ENCODE data around the gene PXN. TPM values are rescaled to one million over a fixed set of nuclear protein-coding genes. Genes with fewer than 3 reads are reported as not detected.
A peak's percentile ranks its signal among the peaks of the same experiment; 100 is the strongest.

PXN gene
- polyA plus RNA-seq, 2 of the 4 experiments (the other 2 are of a cell fraction) = 40.1 to 97.0 TPM

DNA sequence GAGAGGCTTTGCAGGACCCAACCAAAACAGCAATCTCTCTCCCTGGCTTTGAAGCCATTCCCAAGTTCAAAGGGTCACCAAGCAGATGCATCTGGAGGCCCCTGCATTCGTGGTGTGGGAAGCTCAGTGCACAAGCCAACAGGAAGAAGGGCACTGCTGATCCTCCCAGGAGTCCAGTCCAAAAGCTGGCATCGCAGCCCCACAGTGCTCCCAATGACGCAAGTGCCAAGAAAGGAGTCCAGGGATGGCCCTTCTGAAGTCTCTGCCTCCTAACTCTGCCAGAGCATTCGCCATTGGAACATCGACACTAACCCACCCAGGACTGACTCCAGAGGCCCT, 25.1 kb downstream of the PXN start:
- ATAC-seq (no peak), DNase-seq (ENCODE audit: low read depth in 1 of 2, low spot score in 1 of 2) (no peak), FAIRE-seq (no peak)
- Histone ChIP-seq H3K9me3 (no peaks in the 10 kb centered on the region), H3K4me2 (no peak overlapping the region), H3K4me1 (peaks cover 82% of the 10 kb centered on the region), H3K27ac (peak overlapping the region in 1 of 2 experiments; percentile 9; a peak in 2 of 6 replicates), H3K4me3 (no peak overlapping the region)
- TF ChIP-seq, protein P1, sequence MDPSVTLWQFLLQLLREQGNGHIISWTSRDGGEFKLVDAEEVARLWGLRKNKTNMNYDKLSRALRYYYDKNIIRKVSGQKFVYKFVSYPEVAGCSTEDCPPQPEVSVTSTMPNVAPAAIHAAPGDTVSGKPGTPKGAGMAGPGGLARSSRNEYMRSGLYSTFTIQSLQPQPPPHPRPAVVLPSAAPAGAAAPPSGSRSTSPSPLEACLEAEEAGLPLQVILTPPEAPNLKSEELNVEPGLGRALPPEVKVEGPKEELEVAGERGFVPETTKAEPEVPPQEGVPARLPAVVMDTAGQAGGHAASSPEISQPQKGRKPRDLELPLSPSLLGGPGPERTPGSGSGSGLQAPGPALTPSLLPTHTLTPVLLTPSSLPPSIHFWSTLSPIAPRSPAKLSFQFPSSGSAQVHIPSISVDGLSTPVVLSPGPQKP (IDR thresholded peaks at IDR 0.05; ENCODE audit: low read depth, low read length) = no peak
- no peak for TF ChIP-seq SREBF2 (IDR thresholded peaks at IDR 0.05)
- no peak for TF ChIP-seq NR3C1 (IDR thresholded peaks at IDR 0.05)
- TF ChIP-seq, protein P2, sequence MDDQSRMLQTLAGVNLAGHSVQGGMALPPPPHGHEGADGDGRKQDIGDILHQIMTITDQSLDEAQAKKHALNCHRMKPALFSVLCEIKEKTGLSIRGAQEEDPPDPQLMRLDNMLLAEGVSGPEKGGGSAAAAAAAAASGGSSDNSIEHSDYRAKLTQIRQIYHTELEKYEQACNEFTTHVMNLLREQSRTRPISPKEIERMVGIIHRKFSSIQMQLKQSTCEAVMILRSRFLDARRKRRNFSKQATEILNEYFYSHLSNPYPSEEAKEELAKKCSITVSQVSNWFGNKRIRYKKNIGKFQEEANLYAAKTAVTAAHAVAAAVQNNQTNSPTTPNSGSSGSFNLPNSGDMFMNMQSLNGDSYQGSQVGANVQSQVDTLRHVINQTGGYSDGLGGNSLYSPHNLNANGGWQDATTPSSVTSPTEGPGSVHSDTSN (IDR thresholded peaks at IDR 0.05) = no peak
- no peak for TF ChIP-seq RARB (CRISPR knock-in tag; IDR thresholded peaks at IDR 0.05)
- TF ChIP-seq TP53 (CRISPR knock-in tag; IDR thresholded peaks at IDR 0.05) = no peak
- no peak for TF ChIP-seq CHD4 (IDR thresholded peaks at IDR 0.05; ENCODE audit: borderline replicate concordance)
- TF ChIP-seq MAX (IDR thresholded peaks at IDR 0.05) = no peak
- TF ChIP-seq, protein P3, sequence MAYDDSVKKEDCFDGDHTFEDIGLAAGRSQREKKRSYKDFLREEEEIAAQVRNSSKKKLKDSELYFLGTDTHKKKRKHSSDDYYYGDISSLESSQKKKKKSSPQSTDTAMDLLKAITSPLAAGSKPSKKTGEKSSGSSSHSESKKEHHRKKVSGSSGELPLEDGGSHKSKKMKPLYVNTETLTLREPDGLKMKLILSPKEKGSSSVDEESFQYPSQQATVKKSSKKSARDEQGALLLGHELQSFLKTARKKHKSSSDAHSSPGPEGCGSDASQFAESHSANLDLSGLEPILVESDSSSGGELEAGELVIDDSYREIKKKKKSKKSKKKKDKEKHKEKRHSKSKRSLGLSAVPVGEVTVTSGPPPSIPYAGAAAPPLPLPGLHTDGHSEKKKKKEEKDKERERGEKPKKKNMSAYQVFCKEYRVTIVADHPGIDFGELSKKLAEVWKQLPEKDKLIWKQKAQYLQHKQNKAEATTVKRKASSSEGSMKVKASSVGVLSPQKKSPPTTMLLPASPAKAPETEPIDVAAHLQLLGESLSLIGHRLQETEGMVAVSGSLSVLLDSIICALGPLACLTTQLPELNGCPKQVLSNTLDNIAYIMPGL (CRISPR knock-in tag; IDR thresholded peaks at IDR 0.05; ENCODE audit: borderline replicate concordance) = no peak
- no peak for TF ChIP-seq FOSL2 (IDR thresholded peaks at IDR 0.05)
- no peak for TF ChIP-seq FOSL2 (CRISPR knock-in tag; IDR thresholded peaks at IDR 0.05)
- no peak for TF ChIP-seq EHF (CRISPR knock-in tag; IDR thresholded peaks at IDR 0.05)
- TF ChIP-seq HDAC2 (IDR thresholded peaks at IDR 0.05) = no peak
- no peak for TF ChIP-seq RFX5 (IDR thresholded peaks at IDR 0.05)
- TF ChIP-seq EHMT2 (IDR thresholded peaks at IDR 0.05; ENCODE audit: low read depth) = no peak
- no peak for TF ChIP-seq RNF2 (IDR thresholded peaks at IDR 0.05; ENCODE audit: borderline replicate concordance, low read depth)
- TF ChIP-seq RCOR1 (IDR thresholded peaks at IDR 0.05; ENCODE audit: low read depth, low read length) = no peak
- no peak for TF ChIP-seq PHF8 (IDR thresholded peaks at IDR 0.05; ENCODE audit: borderline replicate concordance, low read depth)
- CTCF ChIA-PET = interaction anchor here (22.3 to 43.7 kb wide), 2 partner anchors 16 to 17 kb away, joined by 652 to 1367 read pairs; partner anchors contain the start of gene PXN
- POLR2A ChIA-PET = interaction anchor here (1.1 to 4.1 kb wide), 4 partner anchors 10 to 50 kb away, joined by 3 to 30 read pairs (median 6); partner anchors contain the start of genes PXN and RPLP0
- 75% methylated on average over 5 of the region's 5 CpGs for WGBS (ENCODE audit: missing lambda C conversion rate)

DNA sequence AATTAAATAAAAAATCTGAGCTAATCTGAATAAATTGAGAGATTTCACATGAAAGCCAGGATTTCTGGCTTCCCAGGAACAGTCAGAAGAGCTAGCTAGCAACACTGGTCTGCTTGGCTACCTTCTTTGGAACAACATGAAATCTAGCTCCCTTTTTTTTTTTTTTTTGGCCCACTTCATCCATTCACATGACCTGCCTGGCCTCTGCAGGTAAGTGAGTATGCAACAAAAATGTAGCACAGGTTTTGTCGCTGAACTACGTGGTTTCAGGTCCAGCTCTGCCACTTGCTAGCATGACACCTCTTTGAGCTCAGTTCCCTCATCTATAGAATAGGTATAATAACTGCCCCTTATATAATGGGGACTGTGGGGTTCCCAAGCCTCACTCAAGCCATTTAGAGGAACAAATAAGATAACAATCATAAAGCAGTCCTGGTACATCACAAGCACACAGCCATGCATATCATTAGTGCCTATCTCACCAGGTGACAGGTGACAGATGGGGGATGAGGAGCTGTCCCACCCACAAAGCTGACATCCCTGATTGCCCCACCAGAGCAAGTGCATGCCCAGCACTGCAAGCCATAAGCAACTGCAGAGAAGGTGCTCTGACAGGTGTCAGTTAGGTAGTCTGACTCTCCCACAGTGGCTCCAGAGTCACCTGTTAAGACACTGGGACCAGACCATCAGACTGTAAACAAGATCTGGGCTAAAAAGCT, 25.6 kb downstream of the PXN start:
- ATAC-seq (no peak), DNase-seq (ENCODE audit: low read depth in 1 of 2, low spot score in 1 of 2) (no peak), FAIRE-seq (no peak)
- Histone ChIP-seq H3K9me3 (no peaks in the 10 kb centered on the region), H3K4me3 (no peak overlapping the region), H3K27ac (peak overlapping the region in 1 of 2 experiments; percentile 20; a peak in 2 of 6 replicates), H3K4me2 (no peak overlapping the region), H3K4me1 (peaks cover 85% of the 10 kb centered on the region)
- ChIA-PET CTCF (interaction anchor here (22.3 to 43.7 kb wide), 2 partner anchors 15 to 17 kb away, joined by 652 to 1367 read pairs; partner anchors contain the start of gene PXN), POLR2A (interaction anchor here (0.6 to 4.1 kb wide), 5 partner anchors 9 to 1866 kb away, joined by 3 to 30 read pairs (median 5); partner anchors contain the start of genes PXN and RPLP0)
- 95% methylated on average over 2 of the region's 2 CpGs for WGBS (ENCODE audit: missing lambda C conversion rate)
- TF ChIP-seq, protein P4, sequence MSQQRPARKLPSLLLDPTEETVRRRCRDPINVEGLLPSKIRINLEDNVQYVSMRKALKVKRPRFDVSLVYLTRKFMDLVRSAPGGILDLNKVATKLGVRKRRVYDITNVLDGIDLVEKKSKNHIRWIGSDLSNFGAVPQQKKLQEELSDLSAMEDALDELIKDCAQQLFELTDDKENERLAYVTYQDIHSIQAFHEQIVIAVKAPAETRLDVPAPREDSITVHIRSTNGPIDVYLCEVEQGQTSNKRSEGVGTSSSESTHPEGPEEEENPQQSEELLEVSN (IDR thresholded peaks at IDR 0.05; ENCODE audit: borderline replicate concordance, low read depth) = no peak
- TF ChIP-seq MAZ (IDR thresholded peaks at IDR 0.05; ENCODE audit: borderline replicate concordance, low read depth, low read length) (no peak), HOXB5 (CRISPR knock-in tag; IDR thresholded peaks at IDR 0.05) (no peak), POLR2A (IDR thresholded peaks at IDR 0.05; ENCODE audit: low read length) (no peak), HEYL (CRISPR knock-in tag; IDR thresholded peaks at IDR 0.05) (no peak), RARB (CRISPR knock-in tag; IDR thresholded peaks at IDR 0.05) (no peak), NFE2L2 (conservative IDR thresholded peaks at IDR 0.05; ENCODE audit: low read length) (no peak), CTCF (IDR thresholded peaks at IDR 0.05) (no peak), KDM5A (IDR thresholded peaks at IDR 0.05) (no peak)
- TF ChIP-seq, protein P5, sequence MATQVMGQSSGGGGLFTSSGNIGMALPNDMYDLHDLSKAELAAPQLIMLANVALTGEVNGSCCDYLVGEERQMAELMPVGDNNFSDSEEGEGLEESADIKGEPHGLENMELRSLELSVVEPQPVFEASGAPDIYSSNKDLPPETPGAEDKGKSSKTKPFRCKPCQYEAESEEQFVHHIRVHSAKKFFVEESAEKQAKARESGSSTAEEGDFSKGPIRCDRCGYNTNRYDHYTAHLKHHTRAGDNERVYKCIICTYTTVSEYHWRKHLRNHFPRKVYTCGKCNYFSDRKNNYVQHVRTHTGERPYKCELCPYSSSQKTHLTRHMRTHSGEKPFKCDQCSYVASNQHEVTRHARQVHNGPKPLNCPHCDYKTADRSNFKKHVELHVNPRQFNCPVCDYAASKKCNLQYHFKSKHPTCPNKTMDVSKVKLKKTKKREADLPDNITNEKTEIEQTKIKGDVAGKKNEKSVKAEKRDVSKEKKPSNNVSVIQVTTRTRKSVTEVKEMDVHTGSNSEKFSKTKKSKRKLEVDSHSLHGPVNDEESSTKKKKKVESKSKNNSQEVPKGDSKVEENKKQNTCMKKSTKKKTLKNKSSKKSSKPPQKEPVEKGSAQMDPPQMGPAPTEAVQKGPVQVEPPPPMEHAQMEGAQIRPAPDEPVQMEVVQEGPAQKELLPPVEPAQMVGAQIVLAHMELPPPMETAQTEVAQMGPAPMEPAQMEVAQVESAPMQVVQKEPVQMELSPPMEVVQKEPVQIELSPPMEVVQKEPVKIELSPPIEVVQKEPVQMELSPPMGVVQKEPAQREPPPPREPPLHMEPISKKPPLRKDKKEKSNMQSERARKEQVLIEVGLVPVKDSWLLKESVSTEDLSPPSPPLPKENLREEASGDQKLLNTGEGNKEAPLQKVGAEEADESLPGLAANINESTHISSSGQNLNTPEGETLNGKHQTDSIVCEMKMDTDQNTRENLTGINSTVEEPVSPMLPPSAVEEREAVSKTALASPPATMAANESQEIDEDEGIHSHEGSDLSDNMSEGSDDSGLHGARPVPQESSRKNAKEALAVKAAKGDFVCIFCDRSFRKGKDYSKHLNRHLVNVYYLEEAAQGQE (IDR thresholded peaks at IDR 0.05) = no peak

All from A549 (cell line).